H9 (cell line): Measurements from ENCODE around the gene GGT6. TPM values are rescaled to one million over a fixed set of nuclear protein-coding genes. Genes with fewer than 3 reads are reported as not detected.

Source experiments
- DNase-seq: peaks from one replicate; pipeline ENCODE4 v3.0.0-alpha.2; 2017
- H2AFZ ChIP-seq: one replicate; pipeline ENCODE4 v1.6.1; 2013; ENCODE audit warnings: mild to moderate bottlenecking, low read length, control low read depth, moderate library complexity
- H2AK5ac ChIP-seq: 2 replicates; pipeline ENCODE4 v1.6.1; 2013; ENCODE audit warnings: low read length, control low read depth, mixed read lengths; ENCODE audit not compliant: insufficient read length
- H2BK120ac ChIP-seq: one replicate; pipeline ENCODE4 v1.6.1; 2013; ENCODE audit warnings: low read depth, mild to moderate bottlenecking, low read length, control low read depth, inconsistent platforms; ENCODE audit not compliant: poor library complexity, severe bottlenecking
- H2BK12ac ChIP-seq: 2 replicates; pipeline ENCODE4 v1.6.1; 2013; ENCODE audit warnings: low read length, control low read depth, mixed read lengths, low read depth; ENCODE audit not compliant: insufficient read length
- H2BK15ac ChIP-seq: 2 replicates; pipeline ENCODE4 v1.6.1; 2013; ENCODE audit warnings: low read depth, low read length, control low read depth
- H2BK20ac ChIP-seq: one replicate; pipeline ENCODE4 v1.6.1; 2013; ENCODE audit warnings: low read depth, mild to moderate bottlenecking, low read length, control low read depth, inconsistent platforms; ENCODE audit not compliant: poor library complexity, severe bottlenecking
- H2BK5ac ChIP-seq: 2 replicates; pipeline ENCODE4 v1.6.1; 2013; ENCODE audit warnings: low read length, control low read depth, mixed read lengths; ENCODE audit not compliant: insufficient read length
- H3K14ac ChIP-seq: 2 replicates; pipeline ENCODE4 v1.6.1; 2013; ENCODE audit warnings: low read length, control low read depth; ENCODE audit not compliant: insufficient read depth
- H3K18ac ChIP-seq: 2 replicates; pipeline ENCODE4 v1.6.1; 2013; ENCODE audit warnings: low read depth, mild to moderate bottlenecking, mixed read lengths, low read length, control low read depth; ENCODE audit not compliant: insufficient read length
- H3K23ac ChIP-seq: 2 replicates; pipeline ENCODE4 v1.6.1; 2013; ENCODE audit warnings: low read length, control low read depth, mixed read lengths, low read depth; ENCODE audit not compliant: insufficient read length
- H3K23me2 ChIP-seq: 2 replicates; pipeline ENCODE4 v1.6.1; 2013; ENCODE audit warnings: low read depth, mild to moderate bottlenecking, mixed read lengths, low read length, control low read depth; ENCODE audit not compliant: insufficient read length, poor library complexity, severe bottlenecking
- H3K27ac ChIP-seq: 2 replicates; pipeline ENCODE4 v1.5.1; 2013; ENCODE audit warnings: low read length, control low read depth, mixed read lengths, low read depth; ENCODE audit not compliant: insufficient read length
- H3K27me3 ChIP-seq: 2 replicates; pipeline ENCODE4 v1.6.1; 2013; ENCODE audit warnings: low read length, control low read depth, inconsistent platforms; ENCODE audit not compliant: insufficient read depth
- H3K4ac ChIP-seq: 2 replicates; pipeline ENCODE4 v1.6.1; 2013; ENCODE audit warnings: low read depth, mild to moderate bottlenecking, control low read depth, inconsistent platforms, low read length, moderate library complexity
- H3K4me1 ChIP-seq: 2 replicates; pipeline ENCODE4 v1.6.1; 2013; ENCODE audit warnings: low read length, control low read depth, inconsistent platforms; ENCODE audit not compliant: insufficient read depth
- H3K4me2 ChIP-seq: 2 replicates; pipeline ENCODE4 v1.6.1; 2013; ENCODE audit warnings: low read length, control low read depth, mixed read lengths; ENCODE audit not compliant: insufficient read length, insufficient read depth
- H3K56ac ChIP-seq: 2 replicates; pipeline ENCODE4 v1.6.1; 2013; ENCODE audit warnings: low read depth, mild to moderate bottlenecking, mixed read lengths, low read length, control low read depth; ENCODE audit not compliant: insufficient read length
- H3K79me1 ChIP-seq: 2 replicates; pipeline ENCODE4 v1.6.1; 2013; ENCODE audit warnings: low read depth, mild to moderate bottlenecking, moderate library complexity, low read length, control low read depth, inconsistent platforms; ENCODE audit not compliant: insufficient read depth, poor library complexity, severe bottlenecking
- H3K79me2 ChIP-seq: 2 replicates; pipeline ENCODE4 v1.6.1; 2013; ENCODE audit warnings: low read length, control low read depth, inconsistent platforms; ENCODE audit not compliant: insufficient read depth
- H3K9ac ChIP-seq: 2 replicates; pipeline ENCODE4 v1.6.1; 2013; ENCODE audit warnings: low read length, control low read depth, mixed read lengths; ENCODE audit not compliant: insufficient read length; ENCODE audit errors: extremely low read depth
- H3K9me3 ChIP-seq: one replicate; pipeline ENCODE4 v1.6.1; 2013; ENCODE audit warnings: low read depth, low read length, inconsistent platforms; ENCODE audit not compliant: control insufficient read depth
- H3T11ph ChIP-seq: one replicate; pipeline ENCODE4 v1.6.1; 2013; ENCODE audit warnings: mild to moderate bottlenecking, low read length, control low read depth, inconsistent platforms
- H4K20me1 ChIP-seq: one replicate; pipeline ENCODE4 v1.6.1; 2013; ENCODE audit not compliant: control insufficient read depth, insufficient read length, insufficient read depth
- H4K5ac ChIP-seq: 2 replicates; pipeline ENCODE4 v1.6.1; 2013; ENCODE audit warnings: low read depth, mild to moderate bottlenecking, mixed read lengths, low read length, control low read depth; ENCODE audit not compliant: insufficient read length
- H4K8ac ChIP-seq: replicated peaks from 2 replicates; pipeline ENCODE4 v1.6.1; 2013; ENCODE audit warnings: low read length, control low read depth, mixed read lengths, low read depth; ENCODE audit not compliant: insufficient read length
- H4K91ac ChIP-seq: 2 replicates; pipeline ENCODE4 v1.6.1; 2013; ENCODE audit warnings: low read depth, mild to moderate bottlenecking, moderate library complexity, mixed read lengths, low read length, control low read depth; ENCODE audit not compliant: insufficient read length
- H3K27ac Mint-ChIP-seq, 3 experiments: 2 replicates in 2 of 3; 3 replicates in 1 of 3; pipeline ENCODE4 v1.8.0; 2020 to 2021; ENCODE audit warnings: mixed read lengths in 3 of 3, mild to moderate bottlenecking in 1 of 3, moderate library complexity in 1 of 3
- H3K27me3 Mint-ChIP-seq: 2 replicates; pipeline ENCODE4 v1.8.0; 2021; ENCODE audit warnings: low read depth, mild to moderate bottlenecking, moderate library complexity, mixed read lengths
- H3K36me3 Mint-ChIP-seq, 3 experiments: 2 replicates in 2 of 3; 3 replicates in 1 of 3; pipeline ENCODE4 v1.8.0; 2020 to 2021; ENCODE audit warnings: low read depth in 3 of 3, mixed read lengths in 3 of 3; ENCODE audit not compliant: insufficient read depth in 1 of 3
- H3K4me1 Mint-ChIP-seq, 2 experiments: 2 replicates each; pipeline ENCODE4 v1.8.0; 2020; ENCODE audit warnings: mixed read lengths in 2 of 2
- H3K4me3 Mint-ChIP-seq, 2 experiments: 2 replicates in 1 of 2; 3 replicates in 1 of 2; pipeline ENCODE4 v1.8.0; 2020 to 2021; ENCODE audit warnings: mild to moderate bottlenecking in 2 of 2, mixed read lengths in 2 of 2, moderate library complexity in 1 of 2
- H3K9me3 Mint-ChIP-seq, 2 experiments: 2 replicates in 1 of 2; 3 replicates in 1 of 2; pipeline ENCODE4 v1.8.0; 2020; ENCODE audit warnings: mild to moderate bottlenecking in 2 of 2, mixed read lengths in 2 of 2, moderate library complexity in 1 of 2
- CTCF ChIP-seq: fragments of 200-600 bp; sonication (generic); conservative IDR thresholded peaks from 3 replicates; pipeline ENCODE4 v1.8.0; 2021; ENCODE audit warnings: antibody characterized with exemption, mild to moderate bottlenecking
- WGBS: extraction: QIAGEN DNeasy Blood & Tissue Kit; methylation state at CpG from one replicate; pipeline ENCODE4 v1.1.7; 2013; ENCODE audit warnings: missing lambda C conversion rate, low lambda C conversion rate, mixed read lengths; ENCODE audit not compliant: insufficient read length; ENCODE audit errors: extremely low coverage; 5-methylcytosine and 5-hydroxymethylcytosine counted together
- total RNA-seq: library from RNA; stranded (reverse); gene quantifications from 2 replicates; pipeline ENCODE4 v1.2.1, GENCODE V29; 2021

The GGT6 gene
- total RNA-seq, 1 experiment from 2014 or later = 0.17 TPM

- Mint-ChIP-seq H3K4me3 (peak overlapping the region; percentile 94 to 95), H3K27ac (peak overlapping the region in 2 of 3 experiments; percentile 56 to 87; a peak in 4 of 7 replicates), H3K4me1 (peaks cover 19 to 28% of the 10 kb centered on the region in 2 experiments), H3K27me3 (no peaks in the 10 kb centered on the region), H3K9me3 (no peaks in the 10 kb centered on the region), H3K36me3 (peaks cover 30 to 55% (median 44%) of the 10 kb centered on the region in 3 experiments)
- no peak overlapping the region for H2BK5ac ChIP-seq
- peaks cover 9% of the 10 kb centered on the region; the same call in 1 of the 2 replicates for H3K79me2 ChIP-seq
- no peak overlapping the region for H4K5ac ChIP-seq
- no peak overlapping the region for H2BK20ac ChIP-seq
- no peak for TF ChIP-seq CTCF
- no peak overlapping the region for H3K56ac ChIP-seq
- H3K79me1 ChIP-seq = no peaks in the 10 kb centered on the region
- no peak overlapping the region for H2BK15ac ChIP-seq
- H3K9ac ChIP-seq = peak overlapping the region; percentile 68
- H3K4me2 ChIP-seq = peak overlapping the region; percentile 60
- no peak overlapping the region for H3K4ac ChIP-seq
- H3K23me2 ChIP-seq = peaks cover 11% of the 10 kb centered on the region
- no peak overlapping the region for H2AK5ac ChIP-seq
- H3K27me3 ChIP-seq = no peaks in the 10 kb centered on the region
- no CpG with 5 or more reads among the region's 18 CpGs for WGBS
- H4K20me1 ChIP-seq = peaks cover 3% of the 10 kb centered on the region
- H3K23ac ChIP-seq = no peak overlapping the region
- no peak overlapping the region for H2AFZ ChIP-seq
- H2BK120ac ChIP-seq = no peak overlapping the region
- no peak overlapping the region for H3K18ac ChIP-seq
- no peak for DNase-seq
- H3K27ac ChIP-seq = no peak overlapping the region
- H3T11ph ChIP-seq = no peak overlapping the region
- H4K8ac ChIP-seq = no peak overlapping the region
- H4K91ac ChIP-seq = no peak overlapping the region
- H3K4me1 ChIP-seq = peaks cover 4% of the 10 kb centered on the region; the same call in 1 of the 2 replicates
- peak overlapping the region; percentile 76 for H3K14ac ChIP-seq
- no peaks in the 10 kb centered on the region for H3K9me3 ChIP-seq
- H2BK12ac ChIP-seq = no peak overlapping the region
These were observed 5.9 kb downstream of the GGT6 start for GRCh38 chr17:4554441-4554996.
